ENCODE data around the gene OLFM4.
"Not testable (repeated sequence)": the region's sequence is repeated elsewhere in the genome, so short reads cannot be mapped to it uniquely, and the experiment has no call there.

The OLFM4 gene

DNA sequence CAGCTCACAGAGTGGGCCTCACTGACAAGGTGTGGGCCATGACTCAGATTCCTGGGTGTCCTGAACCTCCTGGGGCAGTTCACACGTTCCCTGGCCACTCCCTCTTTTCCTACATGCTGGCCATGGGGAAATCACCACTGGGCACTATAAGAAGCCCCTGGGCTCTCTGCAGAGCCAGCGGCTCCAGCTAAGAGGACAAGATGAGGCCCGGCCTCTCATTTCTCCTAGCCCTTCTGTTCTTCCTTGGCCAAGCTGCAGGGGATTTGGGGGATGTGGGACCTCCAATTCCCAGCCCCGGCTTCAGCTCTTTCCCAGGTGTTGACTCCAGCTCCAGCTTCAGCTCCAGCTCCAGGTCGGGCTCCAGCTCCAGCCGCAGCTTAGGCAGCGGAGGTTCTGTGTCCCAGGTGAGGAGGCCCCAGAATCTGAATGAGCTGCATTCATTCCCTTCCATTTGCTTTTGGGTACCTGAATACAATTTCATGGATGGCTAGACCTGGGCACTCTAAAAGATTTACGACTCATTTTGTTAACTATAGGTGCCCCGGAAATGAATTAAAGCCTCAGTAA is at the start of gene OLFM4:
OLFM4 (plus strand) TSS at position 177 of the 567 bp plus-strand sequence; CDS start at position 201, 24 bp downstream.
- no peak for DNase-seq (ENCODE audit: low read depth)

GRCh38 chr13:52978989-52979388 is 49.6 kb upstream of the OLFM4 start:
- DNase-seq (ENCODE audit: low read depth): no peak

DNA sequence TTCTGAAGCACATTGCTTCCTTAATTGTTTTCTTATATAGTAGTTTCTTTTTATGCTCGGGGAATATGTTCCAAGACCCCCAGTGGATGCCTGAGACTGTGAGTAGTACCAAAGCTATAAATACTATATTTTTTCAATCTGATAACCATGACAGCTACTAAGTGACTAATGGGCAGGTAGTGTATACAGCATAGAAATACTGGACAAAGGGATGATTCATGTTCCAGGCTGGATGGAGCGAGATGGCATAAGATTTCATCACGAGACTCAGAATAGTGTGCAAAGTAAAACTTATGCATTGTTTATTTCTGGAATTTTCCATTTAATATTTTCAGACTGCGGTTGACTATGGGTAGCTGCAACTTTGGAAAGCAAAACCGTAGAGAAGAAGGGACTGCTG is 47.9 kb upstream of the OLFM4 start:
- DNase-seq (ENCODE audit: low read depth): peak; percentile 23

DNA sequence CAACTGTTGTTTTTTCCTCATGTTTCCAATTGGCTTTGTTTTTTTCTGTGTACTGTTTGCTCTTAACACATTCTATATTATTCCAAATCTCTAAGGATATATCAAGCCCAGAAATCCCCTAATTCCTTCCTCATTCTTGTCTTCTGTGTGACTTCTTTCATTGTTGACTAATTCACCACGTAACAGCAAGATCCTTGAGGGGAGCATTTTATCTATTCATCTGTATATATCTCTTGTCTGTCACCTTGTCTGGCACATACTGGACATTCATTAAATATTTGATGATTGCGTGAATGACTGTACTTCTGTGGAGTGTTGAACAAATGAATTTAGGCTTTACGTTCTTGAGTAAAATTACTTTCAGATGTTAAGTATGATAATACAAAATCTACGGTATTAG is 44.8 kb upstream of the OLFM4 start:
- DNase-seq (ENCODE audit: low read depth): no peak

GRCh38 chr13:52984881-52985363 is 43.7 kb upstream of the OLFM4 start:
- no peak for DNase-seq (ENCODE audit: low read depth)

DNA sequence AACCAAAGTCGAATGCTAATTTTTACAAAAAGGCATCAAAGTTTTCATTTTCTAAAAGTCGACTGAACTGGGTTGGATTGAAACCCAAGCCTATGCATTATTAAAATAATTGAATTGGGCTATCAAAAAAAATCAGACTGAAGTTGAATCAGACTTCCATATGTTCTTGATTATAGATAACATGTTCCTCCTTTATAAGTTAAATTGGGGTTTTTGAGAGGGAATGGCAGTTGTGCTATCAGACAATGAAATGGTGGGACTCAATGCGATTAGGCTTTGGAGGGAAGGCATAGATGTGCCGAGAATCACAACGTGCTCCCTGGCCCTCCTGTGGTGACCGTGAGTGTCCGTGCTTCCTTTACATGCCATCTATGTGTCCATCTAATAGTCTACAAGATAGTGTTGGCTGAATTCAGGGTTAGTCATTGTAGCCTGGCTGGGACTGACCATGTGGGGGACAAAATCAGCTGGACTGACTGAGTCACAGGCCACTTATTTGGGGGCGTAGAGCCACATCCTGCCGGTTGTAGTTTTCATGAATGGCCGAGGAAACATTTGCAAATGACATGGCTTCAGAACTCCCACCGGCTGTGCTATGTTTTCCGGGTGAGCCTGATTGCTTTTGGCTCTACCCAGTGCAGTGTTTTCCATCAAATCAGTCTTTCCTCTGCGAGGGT is 37.1 kb upstream of the OLFM4 start:
- no peak for DNase-seq (ENCODE audit: low read depth)

GRCh38 chr13:52992110-52992509 is 36.5 kb upstream of the OLFM4 start:
- DNase-seq (ENCODE audit: low read depth): no peak

GRCh38 chr13:52994051-52994450 is 34.6 kb upstream of the OLFM4 start:
- DNase-seq (ENCODE audit: low read depth): no peak

DNA sequence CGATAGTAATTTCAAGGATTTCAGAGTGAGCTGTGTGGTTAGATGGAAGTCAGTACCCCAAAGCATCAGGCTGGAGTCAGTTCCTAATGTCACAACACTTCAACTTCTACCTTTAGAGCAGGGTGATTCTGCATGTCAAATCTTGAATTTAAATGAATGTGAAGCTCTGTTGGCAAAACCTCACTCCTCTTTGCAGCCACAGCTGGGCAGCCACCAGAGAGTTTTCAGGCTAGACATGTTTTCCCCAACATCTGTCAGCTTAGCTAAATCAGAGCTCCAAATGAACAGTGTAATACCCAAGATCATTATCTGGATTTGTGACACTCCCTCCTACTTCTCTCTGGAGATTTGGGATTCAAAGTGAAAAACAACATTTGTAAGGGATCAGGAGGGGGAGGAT is 33.7 kb upstream of the OLFM4 start:
- DNase-seq (ENCODE audit: low read depth): no peak

GRCh38 chr13:52995946-52996345 is 32.7 kb upstream of the OLFM4 start:
- no peak for DNase-seq (ENCODE audit: low read depth)

DNA sequence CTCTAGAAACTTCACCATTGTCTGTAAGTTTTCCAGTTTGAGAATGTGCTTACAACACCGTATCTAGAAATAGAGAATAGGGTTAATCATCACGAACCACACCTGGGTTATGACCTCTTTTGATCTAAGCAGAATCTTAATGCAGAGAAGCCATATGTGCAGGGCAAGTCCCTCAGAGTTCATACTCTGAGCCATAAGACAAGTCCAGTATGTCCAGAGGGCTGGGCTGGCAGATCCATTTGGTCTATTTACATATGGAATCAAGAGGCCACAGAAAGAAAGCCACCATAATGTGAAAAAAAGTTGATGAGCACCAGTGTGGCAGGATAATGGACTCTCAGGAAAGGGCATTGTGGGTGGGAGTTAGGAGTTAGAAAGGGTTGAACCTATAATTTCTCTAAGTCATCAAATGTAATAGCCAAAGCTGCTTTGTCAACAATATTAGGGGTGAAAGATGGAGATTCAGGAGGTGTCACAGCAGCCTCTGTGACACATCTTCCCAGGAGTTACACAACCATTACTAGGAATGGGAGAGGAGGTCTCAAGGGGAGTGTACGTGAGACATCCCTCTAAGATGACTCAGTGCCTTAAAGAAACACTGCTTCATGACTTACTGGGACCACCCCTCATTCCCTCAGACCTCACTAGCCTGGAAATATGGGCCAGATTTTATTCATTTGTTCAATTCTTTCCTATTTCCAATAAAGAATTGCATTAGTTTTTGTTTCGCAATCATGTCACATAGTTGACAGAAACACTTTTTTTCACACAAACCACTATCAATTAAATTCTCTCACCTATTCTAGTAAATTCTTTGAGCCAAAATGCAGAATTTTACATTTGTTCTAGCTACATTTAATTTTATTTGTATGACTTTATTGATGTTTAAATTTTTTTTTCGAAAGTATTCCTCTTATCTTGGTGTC is 30.4 kb upstream of the OLFM4 start:
- no peak for DNase-seq (ENCODE audit: low read depth)

- DNase-seq (ENCODE audit: low read depth): no peak
These were observed 29.4 kb upstream of the OLFM4 start for GRCh38 chr13:52999093-52999696.

DNA sequence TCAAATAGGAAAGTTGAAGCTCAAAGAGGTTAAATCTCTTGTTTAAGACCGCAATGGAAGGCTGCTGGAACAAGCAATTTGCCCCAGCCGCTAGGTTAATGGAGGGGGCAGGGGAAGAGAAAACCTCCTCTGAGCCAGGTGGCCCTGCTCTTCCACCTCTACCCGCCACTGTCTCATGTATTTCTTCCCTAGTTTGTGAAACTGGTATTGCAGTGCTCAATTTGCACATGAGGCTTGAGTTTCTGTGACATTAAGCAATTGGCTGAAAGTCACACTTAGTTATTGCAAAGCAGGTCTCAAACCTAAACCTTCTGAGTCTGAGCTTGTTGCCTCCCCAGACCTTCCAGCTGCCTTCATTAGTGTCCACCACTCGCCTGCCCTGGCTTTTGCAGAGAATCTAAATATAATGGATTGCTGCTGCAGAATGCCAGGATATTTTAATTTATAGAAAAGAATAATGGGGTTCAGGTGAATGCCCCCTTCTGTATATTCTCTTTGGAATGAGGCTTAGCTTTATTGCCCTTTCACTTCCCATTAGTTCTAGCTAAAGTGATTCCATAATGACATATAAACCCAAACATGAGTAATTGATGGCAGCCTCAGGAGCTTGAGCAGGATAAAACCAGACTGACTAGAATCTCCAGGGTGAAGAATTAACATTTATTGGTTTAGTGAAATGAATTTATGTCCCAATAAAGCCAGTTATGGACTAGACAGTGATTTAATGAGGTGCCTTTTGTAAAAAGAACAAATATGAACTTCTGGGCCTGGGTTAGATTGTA is 27.0 kb upstream of the OLFM4 start:
- DNase-seq (ENCODE audit: low read depth): no peak

GRCh38 chr13:53004573-53004972 is 24.0 kb upstream of the OLFM4 start:
- DNase-seq (ENCODE audit: low read depth): no peak

GRCh38 chr13:53005626-53006025 is 23.0 kb upstream of the OLFM4 start:
- no peak for DNase-seq (ENCODE audit: low read depth)

GRCh38 chr13:53007872-53008271 is 20.7 kb upstream of the OLFM4 start:
- no peak for DNase-seq (ENCODE audit: low read depth)

GRCh38 chr13:53010374-53011105 is 18.1 kb upstream of the OLFM4 start:
- DNase-seq (ENCODE audit: low read depth): peak; percentile 1

DNA sequence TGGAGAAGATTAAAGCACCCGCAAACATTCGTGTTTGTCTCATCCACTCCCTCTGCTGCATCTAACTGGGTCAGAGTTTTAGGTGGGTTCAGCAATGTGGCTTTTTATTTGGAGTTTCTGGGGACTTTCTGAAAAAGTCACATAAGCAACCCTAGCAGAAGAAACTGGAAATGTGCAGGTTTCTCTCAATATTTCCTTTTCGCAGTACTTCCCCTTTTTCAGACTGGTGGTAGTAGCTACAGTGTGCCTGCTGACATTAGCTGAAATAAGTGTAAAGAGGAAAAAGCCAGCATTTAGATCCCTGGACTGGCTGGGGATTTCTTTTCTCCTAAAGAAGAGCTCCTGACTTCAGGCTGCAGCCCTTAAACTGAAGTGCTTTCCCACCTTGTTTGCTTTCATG is 15.9 kb upstream of the OLFM4 start:
- DNase-seq (ENCODE audit: low read depth): no peak

DNA sequence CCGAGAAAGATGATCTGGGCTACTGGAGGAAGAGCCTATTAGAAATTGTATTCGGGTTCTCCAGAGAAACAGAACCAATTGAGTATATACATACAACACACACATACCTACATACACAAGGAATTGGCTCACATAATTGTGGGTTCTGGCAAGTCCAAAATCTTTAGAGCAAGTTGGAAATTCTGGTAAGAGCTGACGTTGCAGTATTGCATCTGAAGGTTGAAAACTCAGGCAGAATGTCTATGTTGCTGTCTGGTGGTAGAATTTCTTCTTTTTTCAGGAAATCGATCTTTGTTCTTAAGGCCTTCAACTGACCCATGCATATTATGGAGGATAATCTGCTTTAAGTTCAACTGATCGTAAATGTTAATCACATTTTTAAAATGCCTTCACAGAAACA is 15.5 kb upstream of the OLFM4 start:
- no peak for DNase-seq (ENCODE audit: low read depth)

- not testable (repeated sequence) for DNase-seq (ENCODE audit: low read depth)
These were observed 14.6 kb upstream of the OLFM4 start for GRCh38 chr13:53014018-53014417.

Measured in ELR (cell line).